Measurements from ENCODE around the gene KLHDC10. TPM values are rescaled to one million over a fixed set of nuclear protein-coding genes. Genes with fewer than 3 reads are reported as not detected.
A peak's percentile ranks its signal among the peaks of the same experiment; 100 is the strongest.
"Not testable (repeated sequence)": the region's sequence is repeated elsewhere in the genome, so short reads cannot be mapped to it uniquely, and the experiment has no call there.

The KLHDC10 gene
- total and polyA plus RNA-seq, 2 of the 13 experiments (the other 11 are each of a cell fraction or from before 2014, with no cell fraction given): 11.9 to 21.6 TPM

DNA sequence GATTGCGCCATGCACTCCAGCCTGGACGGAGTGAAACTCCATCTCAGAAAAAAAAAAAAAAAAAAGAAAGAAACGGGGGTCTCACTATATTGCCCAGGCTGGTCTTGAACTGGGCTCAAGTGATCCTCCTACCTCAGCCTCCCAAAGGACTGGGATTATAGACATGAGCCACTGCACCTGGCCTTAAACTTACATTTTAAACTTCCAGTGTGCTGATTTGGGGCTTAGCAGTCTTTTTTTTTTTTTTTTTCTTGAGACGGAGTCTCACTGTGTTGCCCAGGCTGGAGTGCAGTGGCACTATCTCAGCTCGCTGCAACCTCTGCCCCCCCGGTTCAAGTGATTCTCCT is 5.8 kb upstream of the KLHDC10 start:
- intact Hi-C loops (cut with micrococcal nuclease; ENCODE audit: unreplicated experiment): not testable (repeated sequence)

More for the DNA sequence above, 5.8 kb upstream of the KLHDC10 start:
- DNase-seq (ENCODE audit: low spot score); H3K79me2 ChIP-seq (ENCODE audit: insufficient read depth, low read length); in situ Hi-C loops (cut with HindIII; ENCODE audit: extremely low pct_ligation_motif_present, low pct_unique_long_range_greater_than_20kb); H4K20me1 ChIP-seq (ENCODE audit: insufficient read depth, low read length); H3K36me3 ChIP-seq (replicated peaks in 1 of 2; ENCODE audit: control insufficient read depth in 1 of 2, insufficient read depth in 2 of 2, low read length in 2 of 2); H3K9me3 ChIP-seq (ENCODE audit: low read length); CTCF ChIA-PET (ENCODE audit: low intra/inter-chr PET ratio, low total read pairs); H3K27me3 ChIP-seq (ENCODE audit: control insufficient read depth in 1 of 2, insufficient read depth in 2 of 2, low read length in 2 of 2); H2AFZ ChIP-seq (ENCODE audit: low read length); FAIRE-seq; BruUV-seq (replicated peaks); ATAC-seq: not testable (repeated sequence)
- 46% methylated on average over 6 of the region's 6 CpGs for WGBS (ENCODE audit: low lambda C conversion rate)
- Histone ChIP-seq H3K9ac (ENCODE audit: insufficient read depth, low read depth, low read length) (peak overlapping the region; percentile 26; the same call in 1 of the 2 replicates), H3K4me2 (ENCODE audit: low read depth, low read length) (peak overlapping the region; percentile 57), H3K4me1 (ENCODE audit: insufficient read depth, low read length) (peaks cover 54% of the 10 kb centered on the region), H3K27ac (ENCODE audit: extremely low read length, insufficient read depth, low read length) (peak overlapping the region; percentile 74), H3K4me3 (replicated peaks in 1 of 3; ENCODE audit: insufficient read depth in 1 of 3, low read depth in 2 of 3, low read length in 3 of 3) (0 out of 6 replicates have a peak overlapping the region, but pooled peaks of 1 of the 3 experiments have one; percentile 45)
- POLR2A ChIA-PET: interaction anchor here (1.0 kb wide), 1 partner anchor 141 kb away, joined by 10 read pairs; the partner anchor contains the start of gene TMEM209
- peak; percentile 67; the same call in 1 of the 2 replicates for TF ChIP-seq CEBPB (IDR thresholded peaks at IDR 0.05; ENCODE audit: borderline replicate concordance, low read depth, low read length)
- peak; percentile 8 for TF ChIP-seq ZMYM3 (CRISPR knock-in tag; IDR thresholded peaks at IDR 0.05)
- peak; percentile 96 for TF ChIP-seq ZNF121 (CRISPR knock-in tag; IDR thresholded peaks at IDR 0.05)
- 0 out of 2 replicates have a peak, but pooled peaks have one; percentile 20 for TF ChIP-seq ZNF710 (CRISPR knock-in tag; IDR thresholded peaks at IDR 0.05; ENCODE audit: borderline replicate concordance)
- TF ChIP-seq, protein P1, sequence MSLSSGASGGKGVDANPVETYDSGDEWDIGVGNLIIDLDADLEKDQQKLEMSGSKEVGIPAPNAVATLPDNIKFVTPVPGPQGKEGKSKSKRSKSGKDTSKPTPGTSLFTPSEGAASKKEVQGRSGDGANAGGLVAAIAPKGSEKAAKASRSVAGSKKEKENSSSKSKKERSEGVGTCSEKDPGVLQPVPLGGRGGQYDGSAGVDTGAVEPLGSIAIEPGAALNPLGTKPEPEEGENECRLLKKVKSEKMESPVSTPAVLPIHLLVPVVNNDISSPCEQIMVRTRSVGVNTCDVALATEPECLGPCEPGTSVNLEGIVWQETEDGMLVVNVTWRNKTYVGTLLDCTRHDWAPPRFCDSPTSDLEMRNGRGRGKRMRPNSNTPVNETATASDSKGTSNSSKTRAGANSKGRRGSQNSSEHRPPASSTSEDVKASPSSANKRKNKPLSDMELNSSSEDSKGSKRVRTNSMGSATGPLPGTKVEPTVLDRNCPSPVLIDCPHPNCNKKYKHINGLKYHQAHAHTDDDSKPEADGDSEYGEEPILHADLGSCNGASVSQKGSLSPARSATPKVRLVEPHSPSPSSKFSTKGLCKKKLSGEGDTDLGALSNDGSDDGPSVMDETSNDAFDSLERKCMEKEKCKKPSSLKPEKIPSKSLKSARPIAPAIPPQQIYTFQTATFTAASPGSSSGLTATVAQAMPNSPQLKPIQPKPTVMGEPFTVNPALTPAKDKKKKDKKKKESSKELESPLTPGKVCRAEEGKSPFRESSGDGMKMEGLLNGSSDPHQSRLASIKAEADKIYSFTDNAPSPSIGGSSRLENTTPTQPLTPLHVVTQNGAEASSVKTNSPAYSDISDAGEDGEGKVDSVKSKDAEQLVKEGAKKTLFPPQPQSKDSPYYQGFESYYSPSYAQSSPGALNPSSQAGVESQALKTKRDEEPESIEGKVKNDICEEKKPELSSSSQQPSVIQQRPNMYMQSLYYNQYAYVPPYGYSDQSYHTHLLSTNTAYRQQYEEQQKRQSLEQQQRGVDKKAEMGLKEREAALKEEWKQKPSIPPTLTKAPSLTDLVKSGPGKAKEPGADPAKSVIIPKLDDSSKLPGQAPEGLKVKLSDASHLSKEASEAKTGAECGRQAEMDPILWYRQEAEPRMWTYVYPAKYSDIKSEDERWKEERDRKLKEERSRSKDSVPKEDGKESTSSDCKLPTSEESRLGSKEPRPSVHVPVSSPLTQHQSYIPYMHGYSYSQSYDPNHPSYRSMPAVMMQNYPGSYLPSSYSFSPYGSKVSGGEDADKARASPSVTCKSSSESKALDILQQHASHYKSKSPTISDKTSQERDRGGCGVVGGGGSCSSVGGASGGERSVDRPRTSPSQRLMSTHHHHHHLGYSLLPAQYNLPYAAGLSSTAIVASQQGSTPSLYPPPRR (CRISPR knock-in tag; IDR thresholded peaks at IDR 0.05; ENCODE audit: borderline replicate concordance): 0 out of 2 replicates have a peak, but pooled peaks have one; percentile 16
